ENCODE measurements around the gene PGAP6. TPM values are rescaled to one million over a fixed set of nuclear protein-coding genes. Genes with fewer than 3 reads are reported as not detected.

The PGAP6 gene
- total and polyA plus RNA-seq, 2 of the 13 experiments (the other 11 are each of a cell fraction or from before 2014, with no cell fraction given): 52.7 to 136 TPM

GRCh38 chr16:361872-362701, 19.7 kb downstream of the PGAP6 start (continued):
- no peak for TF ChIP-seq JUNB (CRISPR knock-in tag; IDR thresholded peaks at IDR 0.05; ENCODE audit: borderline replicate concordance)
- no peak for TF ChIP-seq JDP2 (CRISPR knock-in tag; IDR thresholded peaks at IDR 0.05; ENCODE audit: borderline replicate concordance)
- TF ChIP-seq ARID2 (CRISPR knock-in tag; IDR thresholded peaks at IDR 0.05; ENCODE audit: borderline replicate concordance): no peak
- no peak for TF ChIP-seq MAF1 (CRISPR knock-in tag; IDR thresholded peaks at IDR 0.05; ENCODE audit: borderline replicate concordance)
- peak; percentile 57; the same call in 1 of the 2 replicates for TF ChIP-seq ZNF331 (CRISPR knock-in tag; IDR thresholded peaks at IDR 0.05)
- TF ChIP-seq POLR2AphosphoS5 (IDR thresholded peaks at IDR 0.05; ENCODE audit: low read depth, low read length): peak; percentile 55; the same call in 1 of the 2 replicates
- no peak for TF ChIP-seq CENPT (CRISPR knock-in tag; IDR thresholded peaks at IDR 0.05; ENCODE audit: low read depth)
- no peak for TF ChIP-seq NCOA1 (CRISPR knock-in tag; IDR thresholded peaks at IDR 0.05)
- no peak for TF ChIP-seq ZNF253 (CRISPR knock-in tag; IDR thresholded peaks at IDR 0.05; ENCODE audit: borderline replicate concordance)
- TF ChIP-seq SIX4 (CRISPR knock-in tag; IDR thresholded peaks at IDR 0.05): 0 out of 2 replicates have a peak, but pooled peaks have one; percentile 21
- peak; percentile 79; the same call in 1 of the 2 replicates for TF ChIP-seq NFKB2 (CRISPR knock-in tag; IDR thresholded peaks at IDR 0.05; ENCODE audit: borderline replicate concordance)
- 0 out of 2 replicates have a peak, but pooled peaks have one; percentile 51 for TF ChIP-seq RBAK (CRISPR knock-in tag; IDR thresholded peaks at IDR 0.05)
- TF ChIP-seq ZNF276 (CRISPR knock-in tag; IDR thresholded peaks at IDR 0.05; ENCODE audit: low read depth): 0 out of 2 replicates have a peak, but pooled peaks have one; percentile 16
- TF ChIP-seq MTA1 (CRISPR knock-in tag; IDR thresholded peaks at IDR 0.05; ENCODE audit: borderline replicate concordance): peak; percentile 93
- no peak for TF ChIP-seq NR2F2 (IDR thresholded peaks at IDR 0.05; ENCODE audit: borderline replicate concordance, low read depth)
- no peak for TF ChIP-seq HNF1A (IDR thresholded peaks at IDR 0.05; ENCODE audit: low read depth)
- peak; percentile 53; the same call in 1 of the 2 replicates for TF ChIP-seq HNF1A (CRISPR knock-in tag; IDR thresholded peaks at IDR 0.05; ENCODE audit: borderline replicate concordance)
- no peak; the same call in 1 of the 2 replicates for TF ChIP-seq ZNF713 (CRISPR knock-in tag; IDR thresholded peaks at IDR 0.05)
- TF ChIP-seq ZMAT3 (CRISPR knock-in tag; conservative IDR thresholded peaks at IDR 0.05): peak; percentile 90
- TF ChIP-seq SCMH1 (CRISPR knock-in tag; IDR thresholded peaks at IDR 0.05; ENCODE audit: borderline replicate concordance): no peak
- TF ChIP-seq ZFX (CRISPR knock-in tag; IDR thresholded peaks at IDR 0.05; ENCODE audit: low read depth): peak; percentile 95
- peak; percentile 74 for TF ChIP-seq BORCS8-MEF2B (CRISPR knock-in tag; IDR thresholded peaks at IDR 0.05)
- peak; percentile 68; the same call in 1 of the 2 replicates for TF ChIP-seq PAX8 (CRISPR knock-in tag; IDR thresholded peaks at IDR 0.05; ENCODE audit: borderline replicate concordance)
- TF ChIP-seq ZMYM4 (CRISPR knock-in tag; IDR thresholded peaks at IDR 0.05): peak; percentile 46; the same call in 1 of the 2 replicates
- peak; percentile 76 for TF ChIP-seq SAP130 (CRISPR knock-in tag; IDR thresholded peaks at IDR 0.05; ENCODE audit: low read depth)
